ENCODE measurements around the gene RPL41. TPM values are rescaled to one million over a fixed set of nuclear protein-coding genes. Genes with fewer than 3 reads are reported as not detected.

Gene RPL41
- 334 and 462 TPM in 2 replicates for total RNA-seq (2013; cell fraction: nucleolus; rRNA removed)
- total RNA-seq (2014; rRNA removed) (6,008 and 6,605 TPM in 2 replicates), total RNA-seq (2014; rRNA removed; fragmentation: Illumina TruSeq; extraction: Trizol) (7,047 and 7,337 TPM in 2 replicates), total RNA-seq (2021) (5,267 and 5,474 TPM in 2 replicates), polyA plus RNA-seq (2011; rRNA removed) (14,787 and 15,000 TPM in 2 replicates), polyA plus RNA-seq (2014; fragmentation: Illumina TruSeq; extraction: Trizol) (9,589 and 10,255 TPM in 2 replicates), polyA plus RNA-seq (2014; fragmentation: Nextera tagmentation; extraction: Ambion mirVana) (over 10,000 TPM; 18,805 to 19,112 TPM), polyA plus RNA-seq (2014; rRNA removed) (7,850 and 8,961 TPM in 2 replicates), polyA plus RNA-seq (2016; fragmentation: Nextera tagmentation; extraction: Ambion mirVana) (1,000 to 10,000 TPM; 4,144 to 4,477 TPM), polyA minus RNA-seq (2011; rRNA and poly(A)+ RNA removed) (2,516 and 2,593 TPM in 2 replicates), Bru-seq, nascent RNA (percentile 100 among the genes with signal in this experiment), BruChase-seq, experiment 1, labeled RNA remaining after a 6-hour chase (percentile 100 among the genes with signal in this experiment), BruChase-seq, experiment 2, labeled RNA remaining after a 2-hour chase (percentile 99 among the genes with signal in this experiment)
- 10,100 TPM for polyA plus RNA-seq (2011; ENCODE audit: low read depth)
- 17,621 and 20,103 TPM in 2 replicates for polyA plus RNA-seq (2011; cell fraction: cytosol; rRNA removed)
- polyA plus RNA-seq (2011; cell fraction: nucleus; rRNA removed) = 5,313 and 5,539 TPM in 2 replicates
- 10,955 and 14,767 TPM in 2 replicates for polyA plus RNA-seq (2012)
- polyA minus RNA-seq (2011; cell fraction: cytosol; rRNA and poly(A)+ RNA removed) = 1,044 and 1,084 TPM in 2 replicates
- 306 and 308 TPM in 2 replicates for polyA minus RNA-seq (2011; cell fraction: nucleus; rRNA and poly(A)+ RNA removed)
- long read RNA-seq, experiment 1, transcript RPL41-204 (3 exons, 699 nt) = minor isoform, 49 of 2,718 reads
- long read RNA-seq, experiment 1, transcript RPL41-202 (4 exons, 469 nt) = major isoform, 2,586 of 2,718 reads
- long read RNA-seq, experiment 1, partial matches to known transcripts = 3 of 2,718 reads
- long read RNA-seq, experiment 1, other reads (novel, unspliced or antisense) = 72 of 2,718 reads
- long read RNA-seq, experiment 2, transcript RPL41-202 (4 exons, 469 nt) = major isoform, 5,484 of 5,736 reads
- long read RNA-seq, experiment 2, transcript RPL41-204 (3 exons, 699 nt) = minor isoform, 81 of 5,736 reads
- long read RNA-seq, experiment 2, transcript RPL41-203 (4 exons, 335 nt) = minor isoform, 6 of 5,736 reads
- long read RNA-seq, experiment 2, partial matches to known transcripts = 5 of 5,736 reads
- long read RNA-seq, experiment 2, other reads (novel, unspliced or antisense) = 155 of 5,736 reads

GRCh38 chr12:56116267-56117081, at the start of gene RPL41:
TSS of gene RPL41 (plus strand) at chr12:56116633.
- Histone ChIP-seq H4K20me1 (ENCODE audit: control insufficient read depth, insufficient read depth) (no peaks in the 10 kb centered on the region), H3K9me3 (replicated peaks; ENCODE audit: control insufficient read depth, insufficient read depth, low read length) (no peaks in the 10 kb centered on the region), H3K9ac (ENCODE audit: control insufficient read depth, insufficient read depth, low read length) (peak within 1 kb of the TSS; percentile 75), H3K4me2 (ENCODE audit: control insufficient read depth, insufficient read depth) (peak within 1 kb of the TSS; percentile 46), H3K27ac (ENCODE audit: control insufficient read depth, insufficient read depth) (peak within 1 kb of the TSS; percentile 79), H3K79me2 (ENCODE audit: control insufficient read depth, insufficient read depth, low read length) (peaks cover 28% of the 10 kb centered on the region), H3K36me3 (ENCODE audit: control insufficient read depth in 2 of 2, insufficient read depth in 2 of 2, low read length in 1 of 2) (peaks cover 3% of the 10 kb centered on the region in 2 experiments), H2AFZ (ENCODE audit: control insufficient read depth, low read depth, low read length) (peak within 1 kb of the TSS; percentile 99), H3K27me3 (replicated peaks in 1 of 2; ENCODE audit: control insufficient read depth in 2 of 2, insufficient read depth in 2 of 2, low read length in 1 of 2) (no peaks in the 10 kb centered on the region), H3K4me1 (ENCODE audit: control insufficient read depth, insufficient read depth, low read length) (peaks cover 15% of the 10 kb centered on the region), H3K4me3 (peak within 1 kb of the TSS; percentile 90)
- ATAC-seq (peak; percentile 53), FAIRE-seq (peak; percentile 95), DNase-seq (ENCODE audit: low read depth, low spot score) (peak; percentile 82)
- in situ Hi-C loops (cut with MboI) = no loop called here
- intact Hi-C loops (cut with micrococcal nuclease; ENCODE audit: unreplicated experiment) = loop anchor here (1.0 to 5.0 kb wide), 8 partner anchors 12 to 571 kb away; partner anchors contain the start of genes CNPY2, DNAJC14, MYL6B and PA2G4
- CTCF ChIA-PET = interaction anchor here (0.9 to 4.5 kb wide), 8 partner anchors 9 to 387 kb away, joined by 3 to 121 read pairs (median 20); partner anchors contain the start of genes CD63, ESYT1, PA2G4 and RNF41
- TSS peak; percentile 97 for BruUV-seq (replicated peaks)
- RAD21 ChIA-PET (ENCODE audit: unreplicated experiment) = interaction anchor here (0.6 to 3.9 kb wide), 12 partner anchors 11 to 1367 kb away, joined by 3 to 57 read pairs (median 4); partner anchors contain the start of genes DNAJC14, ESYT1, MYL6 and ORMDL2
- SMC1A ChIA-PET (ENCODE audit: uncharacterized antibody, unreplicated experiment) = interaction anchor here (0.8 to 4.5 kb wide), 6 partner anchors 11 to 378 kb away, joined by 3 to 50 read pairs (median 21); partner anchors contain the start of genes PA2G4, RNF41 and SMARCC2
- WGBS (ENCODE audit: insufficient coverage, insufficient replicate concordance, low lambda C conversion rate, missing lambda C conversion rate) = under 1% methylated on average over 34 of the region's 34 CpGs
- POLR2A ChIA-PET = interaction anchor here (0.5 to 5.5 kb wide), 22 partner anchors 8 to 1815 kb away, joined by 3 to 95 read pairs (median 3); partner anchors contain the start of genes CNPY2, ESYT1, PA2G4 and PYM1
- TF ChIP-seq E2F8 (IDR thresholded peaks at IDR 0.05; ENCODE audit: low read depth, partially characterized antibody) (peak; percentile 82), PBX3 (IDR thresholded peaks at IDR 0.05; ENCODE audit: insufficient replicate concordance, low read depth, low read length) (peak; percentile 29), BCL11A (IDR thresholded peaks at IDR 0.05; ENCODE audit: low read depth, low read length) (0 out of 2 replicates have a peak, but pooled peaks have one; percentile 32), NRF1 (conservative IDR thresholded peaks at IDR 0.05; ENCODE audit: low read depth, low read length) (no peak), ZSCAN29 (IDR thresholded peaks at IDR 0.05) (0 out of 2 replicates have a peak, but pooled peaks have one; percentile 5), PAX8 (IDR thresholded peaks at IDR 0.05) (peak; percentile 96), ZNF274 (IDR thresholded peaks at IDR 0.05; ENCODE audit: insufficient read depth, insufficient read length) (no peak), FOS (IDR thresholded peaks at IDR 0.05; ENCODE audit: borderline replicate concordance, extremely low read depth, insufficient read length) (no peak), YY1 (IDR thresholded peaks at IDR 0.05; ENCODE audit: low read depth, low read length) (peak; percentile 96), EZH2 (IDR thresholded peaks at IDR 0.05; ENCODE audit: borderline replicate concordance, control insufficient read depth, low read depth, low read length) (no peak), STAT3 (IDR thresholded peaks at IDR 0.05; ENCODE audit: low read depth, low read length) (no peak), RCOR1 (conservative IDR thresholded peaks at IDR 0.05; ENCODE audit: low read depth, low read length) (no peak), RAD51 (IDR thresholded peaks at IDR 0.05) (peak; percentile 7; the same call in 1 of the 2 replicates)
